GM18870 (cell line): Measurements from ENCODE around the gene TMEM184B.

ENCODE experiments used
- ATAC-seq: cut with Tn5 transposase; IDR thresholded peaks from one replicate; pipeline ENCODE4 v1.9.1; 2021; ENCODE audit warnings: moderate library complexity; ENCODE audit not compliant: unreplicated experiment

TMEM184B gene

GRCh38 chr22:38282397-38282796 lies 9.6 kb upstream of the TMEM184B start:
- ATAC-seq = no peak

GRCh38 chr22:38276166-38276565 lies 3.4 kb upstream of the TMEM184B start:
- ATAC-seq = no peak

- no peak for ATAC-seq
These were observed 471 bp upstream of the TMEM184B start for GRCh38 chr22:38273135-38273826.

- no peak for ATAC-seq
These were observed 860 bp downstream of the TMEM184B start for GRCh38 chr22:38271927-38272372.

GRCh38 chr22:38271101-38271500 lies 1.7 kb downstream of the TMEM184B start:
- ATAC-seq = no peak

GRCh38 chr22:38270091-38270992 lies 2.5 kb downstream of the TMEM184B start:
- ATAC-seq = no peak

GRCh38 chr22:38269466-38269865 lies 3.3 kb downstream of the TMEM184B start:
- no peak for ATAC-seq

GRCh38 chr22:38267086-38267485 lies 5.7 kb downstream of the TMEM184B start:
- no peak for ATAC-seq

GRCh38 chr22:38266120-38266519 lies 6.7 kb downstream of the TMEM184B start:
- ATAC-seq = no peak

- no peak for ATAC-seq
These were observed 8.4 kb downstream of the TMEM184B start for GRCh38 chr22:38264322-38264843.

GRCh38 chr22:38262051-38262795 lies 10.6 kb downstream of the TMEM184B start:
- no peak for ATAC-seq

- no peak for ATAC-seq
These were observed 11.8 kb downstream of the TMEM184B start for GRCh38 chr22:38260761-38261681.

- ATAC-seq = no peak
These were observed 13.4 kb downstream of the TMEM184B start for GRCh38 chr22:38259370-38259769.

- ATAC-seq = no peak
These were observed 13.9 kb downstream of the TMEM184B start for GRCh38 chr22:38258895-38259294.

- ATAC-seq = no peak
These were observed 15.1 kb downstream of the TMEM184B start for GRCh38 chr22:38257650-38258250.

GRCh38 chr22:38257181-38257580 lies 15.6 kb downstream of the TMEM184B start:
- ATAC-seq = no peak

- no peak for ATAC-seq
These were observed 17.1 kb downstream of the TMEM184B start for GRCh38 chr22:38255697-38256096.

GRCh38 chr22:38251341-38251692 lies 21.5 kb downstream of the TMEM184B start:
- ATAC-seq = no peak

GRCh38 chr22:38250643-38251340 lies 22.0 kb downstream of the TMEM184B start:
- no peak for ATAC-seq
